CD4-positive, alpha-beta T cell treated with Interleukin-15 for 4 hours (primary cell): ENCODE results near the gene ACTA1.
"Not testable (repeated sequence)": the region's sequence is repeated elsewhere in the genome, so short reads cannot be mapped to it uniquely, and the experiment has no call there.

Experiments
- DNase-seq: peaks from one replicate; pipeline ENCODE4 v3.0.0-alpha.2; 2020; ENCODE audit warnings: low spot score

The ACTA1 gene

GRCh38 chr1:229440851-229441537 lies 7.1 kb upstream of the ACTA1 start:
- no peak for DNase-seq

- no peak for DNase-seq
Measured at GRCh38 chr1:229438021-229438420, 4.1 kb upstream of the ACTA1 start.

- DNase-seq = no peak
Measured at GRCh38 chr1:229437443-229437842, 3.5 kb upstream of the ACTA1 start.

GRCh38 chr1:229436201-229436600 lies 2.3 kb upstream of the ACTA1 start:
- DNase-seq = no peak

GRCh38 chr1:229434641-229435051 lies 752 bp upstream of the ACTA1 start:
- no peak for DNase-seq

GRCh38 chr1:229433364-229434004 lies 410 bp downstream of the ACTA1 start:
- DNase-seq = no peak

- no peak for DNase-seq
Measured at GRCh38 chr1:229432905-229433304, 989 bp downstream of the ACTA1 start.

GRCh38 chr1:229432116-229432461 lies 1.8 kb downstream of the ACTA1 start:
- no peak for DNase-seq

GRCh38 chr1:229431284-229432115 lies 2.4 kb downstream of the ACTA1 start:
- no peak for DNase-seq

- DNase-seq = peak; percentile 16
Measured at GRCh38 chr1:229430761-229431283, 3.1 kb downstream of the ACTA1 start.

- DNase-seq = no peak
Measured at GRCh38 chr1:229428256-229428655, 5.6 kb downstream of the ACTA1 start.

- no peak for DNase-seq
Measured at GRCh38 chr1:229427572-229427971, 6.3 kb downstream of the ACTA1 start.

GRCh38 chr1:229425564-229426159 lies 8.2 kb downstream of the ACTA1 start:
- no peak for DNase-seq

- DNase-seq = no peak
Measured at GRCh38 chr1:229420765-229421164, 13.1 kb downstream of the ACTA1 start.

- DNase-seq = no peak
Measured at GRCh38 chr1:229420224-229420623, 13.7 kb downstream of the ACTA1 start.

GRCh38 chr1:229418586-229418985 lies 15.3 kb downstream of the ACTA1 start:
- DNase-seq = not testable (repeated sequence)

- DNase-seq = not testable (repeated sequence)
Measured at GRCh38 chr1:229412810-229413209, 21.1 kb downstream of the ACTA1 start.

- no peak for DNase-seq
Measured at GRCh38 chr1:229412056-229412455, 21.8 kb downstream of the ACTA1 start.

GRCh38 chr1:229411434-229412055 lies 22.3 kb downstream of the ACTA1 start:
- no peak for DNase-seq

- no peak for DNase-seq
Measured at GRCh38 chr1:229410692-229411433, 23.0 kb downstream of the ACTA1 start.

- no peak for DNase-seq
Measured at GRCh38 chr1:229410370-229410691, 23.6 kb downstream of the ACTA1 start.
